NT2/D1 (cell line): ENCODE results near the gene COA8.

Source experiments
- YY1 ChIP-seq: IDR thresholded peaks from 2 replicates; pipeline ENCODE4 v1.6.1; 2011; ENCODE audit not compliant: insufficient read length, insufficient read depth
- ZNF274 ChIP-seq: IDR thresholded peaks from 2 replicates; pipeline ENCODE4 v1.6.1; 2011; ENCODE audit warnings: mild to moderate bottlenecking, low read depth, low read length

DNA sequence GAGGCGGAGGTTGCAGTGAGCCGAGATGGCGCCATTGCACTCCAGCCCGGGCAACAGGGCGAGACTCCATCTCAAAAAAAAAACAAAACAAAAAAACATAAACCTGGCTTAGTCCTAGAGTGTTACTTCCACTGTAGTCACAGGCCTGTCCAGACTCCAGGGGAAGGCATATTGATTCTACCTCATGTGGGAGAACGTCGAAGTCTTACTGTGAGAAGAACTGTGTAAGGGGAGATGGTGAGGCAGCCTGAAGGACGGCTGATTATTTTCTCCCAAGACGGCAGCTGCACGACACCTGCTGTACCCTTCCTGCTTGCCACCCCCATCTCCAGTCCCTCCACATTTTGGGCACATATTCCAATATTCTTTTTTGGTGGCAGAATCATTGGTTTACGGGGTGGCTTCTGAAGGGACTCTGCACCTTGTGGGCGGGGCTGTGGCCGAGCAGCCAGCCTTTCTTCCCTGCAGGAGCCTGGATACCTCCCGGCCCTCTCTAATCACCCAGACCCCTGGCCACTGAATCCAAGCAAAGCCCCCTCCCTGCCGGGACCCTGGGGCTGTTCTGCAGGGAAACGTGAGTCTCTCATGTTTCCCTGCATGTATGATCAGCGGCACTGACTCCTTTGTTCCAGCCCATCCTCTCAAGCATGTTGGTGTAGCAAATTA is 54.0 kb downstream of the COA8 start:
- TF ChIP-seq ZNF274: no peak
- no peak for TF ChIP-seq YY1
